Central memory CD4-positive, alpha-beta T cell (primary cell): ENCODE measurements around the gene CCDC30.
"Not testable (repeated sequence)": the region's sequence is repeated elsewhere in the genome, so short reads cannot be mapped to it uniquely, and the experiment has no call there.

ENCODE experiments used
- DNase-seq: peaks from one replicate; pipeline ENCODE4 v3.0.0; 2022

The CCDC30 gene

GRCh38 chr1:42453386-42453785, 9.7 kb upstream of the CCDC30 start:
- no peak for DNase-seq

- no peak for DNase-seq
Measured at GRCh38 chr1:42454403-42454802, 8.7 kb upstream of the CCDC30 start.

DNA sequence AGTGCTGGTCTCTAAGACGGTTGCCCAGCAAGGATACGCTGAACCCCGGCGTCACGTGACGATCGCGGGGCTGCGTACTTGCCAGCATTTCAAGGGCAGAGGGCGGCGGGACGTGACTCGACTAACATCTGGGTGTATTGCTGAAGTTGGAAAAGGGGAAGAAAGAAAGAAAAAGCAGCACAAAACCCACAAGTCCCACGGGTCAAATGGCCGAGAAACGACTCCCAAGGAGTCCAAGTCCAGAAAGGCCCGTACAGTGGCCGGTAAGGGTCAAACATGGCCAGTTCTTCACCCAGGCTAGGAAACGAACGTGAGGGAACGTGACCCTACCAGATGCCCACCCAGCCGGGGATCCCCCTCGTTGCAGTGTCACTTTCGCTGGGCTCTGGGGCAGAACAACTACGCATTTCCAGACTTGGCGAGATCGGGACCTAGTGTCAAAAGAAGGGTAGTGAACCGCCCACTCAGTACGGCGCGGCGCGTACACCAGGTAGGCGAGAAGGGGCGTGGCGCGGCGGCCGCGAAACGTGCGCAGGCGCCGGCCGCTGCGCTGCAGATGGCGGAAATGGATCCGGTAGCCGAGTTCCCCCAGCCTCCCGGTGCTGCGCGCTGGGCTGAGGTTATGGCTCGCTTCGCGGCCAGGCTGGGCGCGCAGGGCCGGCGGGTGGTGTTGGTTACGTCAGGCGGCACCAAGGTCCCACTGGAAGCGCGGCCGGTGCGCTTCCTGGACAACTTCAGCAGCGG, 6.9 kb upstream of the CCDC30 start, which contains the start of the genes PPCS and ZMYND12:
Gene PPCS (plus strand): TSS at position 534 of the 744 bp plus-strand sequence. CDS start 23 bp downstream, at position 557.
Gene ZMYND12 (minus strand): TSS at position 13 of the 744 bp plus-strand sequence. CDS start 25 bp downstream, outside the sequence.
- peak; percentile 93 for DNase-seq

- DNase-seq: no peak
Measured at GRCh38 chr1:42456754-42457089, 6.4 kb upstream of the CCDC30 start.

DNA sequence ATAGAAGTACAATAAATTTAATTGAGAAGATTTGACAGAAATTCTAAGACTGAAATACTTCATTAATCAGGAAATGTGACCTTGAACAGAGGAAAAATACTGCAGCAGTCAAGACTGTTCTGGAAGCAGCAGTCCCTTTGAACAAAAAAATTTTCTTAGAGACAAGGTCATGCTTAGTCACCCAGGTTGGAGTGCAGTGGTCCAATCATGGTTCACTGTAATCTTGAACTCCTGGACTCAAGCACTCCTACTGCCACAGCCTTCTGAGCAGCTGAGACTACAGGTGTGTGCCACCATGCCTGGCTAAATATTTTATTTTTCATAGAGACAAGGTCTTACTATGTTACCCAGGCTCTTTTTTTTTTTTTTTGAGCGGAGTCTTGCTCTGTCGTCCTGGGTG, 1.9 kb upstream of the CCDC30 start:
- DNase-seq: no peak

DNA sequence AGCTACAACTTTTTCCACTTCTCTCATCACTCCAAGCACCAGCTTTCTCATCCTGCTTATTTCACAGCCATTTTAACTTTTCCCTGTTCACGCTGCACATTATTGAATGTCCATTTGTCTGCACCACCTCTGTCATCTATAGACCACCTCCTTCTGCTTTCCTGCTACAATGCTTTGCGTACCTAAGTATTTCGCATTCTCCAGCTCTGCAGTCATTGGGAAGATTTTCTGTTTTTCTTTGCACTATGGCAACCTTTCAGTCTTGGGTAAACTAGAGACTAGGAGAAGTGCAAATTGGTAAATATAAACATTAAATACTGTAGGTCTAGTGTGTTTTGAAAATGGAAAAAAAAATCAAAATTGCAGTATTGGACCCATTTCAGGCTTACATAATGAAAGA, 835 bp downstream of the CCDC30 start:
- no peak for DNase-seq

DNA sequence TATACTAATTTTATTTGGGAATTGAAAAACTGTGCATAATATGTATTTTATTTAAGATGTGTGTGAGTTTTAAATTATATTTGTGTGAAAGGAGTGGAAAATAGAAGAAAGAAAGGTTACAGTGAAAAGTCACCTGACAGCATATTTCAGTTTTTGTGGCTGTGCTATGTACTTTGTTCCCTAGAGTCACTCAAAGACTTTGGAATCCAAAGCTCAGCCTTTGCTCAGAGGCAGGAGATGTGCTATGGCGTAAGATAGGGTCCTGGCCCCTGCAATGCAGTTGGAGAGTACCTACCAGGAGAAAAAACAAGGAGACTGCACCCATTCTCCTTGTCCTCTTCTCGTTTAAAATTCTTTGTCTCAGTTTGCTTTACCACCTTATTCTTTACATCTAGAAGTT, 2.9 kb downstream of the CCDC30 start:
- no peak for DNase-seq

- DNase-seq: no peak
Measured at GRCh38 chr1:42469727-42470126, 6.6 kb downstream of the CCDC30 start.

DNA sequence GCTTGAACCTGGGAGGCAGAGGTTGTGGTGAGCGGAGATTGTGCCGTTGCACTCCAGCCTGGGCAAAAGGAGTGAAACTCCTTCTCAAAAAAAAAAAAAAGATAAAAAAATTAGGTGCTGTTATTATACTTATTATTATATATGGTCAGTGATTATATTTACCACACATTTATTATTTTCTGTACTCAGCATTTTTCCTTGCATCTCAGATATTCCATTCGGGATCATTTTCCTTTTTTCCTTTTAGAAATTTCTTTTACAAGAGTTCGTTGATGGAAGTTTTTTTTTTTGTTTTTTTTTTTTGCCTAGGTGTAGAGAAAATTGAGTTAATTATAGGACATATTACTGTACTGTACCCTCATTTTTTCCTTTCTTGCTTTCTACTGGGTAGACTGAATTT, 13.5 kb downstream of the CCDC30 start:
- DNase-seq: no peak

DNA sequence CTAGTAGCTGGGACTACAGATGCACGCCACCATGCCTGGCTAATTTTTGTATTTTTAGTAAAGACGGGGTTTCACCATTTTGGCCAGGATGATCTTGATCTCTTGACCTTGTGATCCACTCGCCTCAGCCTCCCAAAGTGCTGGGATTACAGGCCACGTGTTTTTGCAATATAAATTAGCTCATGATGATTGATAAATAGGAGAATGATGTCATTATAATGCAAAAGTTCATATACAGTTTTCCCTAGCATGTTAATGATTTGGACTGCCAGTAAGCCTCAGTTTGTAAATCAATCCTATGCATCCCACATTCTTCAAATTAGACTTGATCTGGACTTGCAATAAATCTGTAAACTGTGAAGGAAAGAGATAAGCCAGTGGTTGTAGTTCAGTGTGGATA, 14.3 kb downstream of the CCDC30 start:
- DNase-seq: not testable (repeated sequence)

GRCh38 chr1:42477775-42478174, 14.7 kb downstream of the CCDC30 start:
- DNase-seq: no peak

GRCh38 chr1:42479621-42480020, 16.5 kb downstream of the CCDC30 start:
- no peak for DNase-seq

GRCh38 chr1:42480921-42481320, 17.8 kb downstream of the CCDC30 start:
- no peak for DNase-seq

- no peak for DNase-seq
Measured at GRCh38 chr1:42482635-42483153, 19.6 kb downstream of the CCDC30 start.

GRCh38 chr1:42484382-42484781, 21.3 kb downstream of the CCDC30 start:
- DNase-seq: no peak

- no peak for DNase-seq
Measured at GRCh38 chr1:42490237-42490636, 27.2 kb downstream of the CCDC30 start.

DNA sequence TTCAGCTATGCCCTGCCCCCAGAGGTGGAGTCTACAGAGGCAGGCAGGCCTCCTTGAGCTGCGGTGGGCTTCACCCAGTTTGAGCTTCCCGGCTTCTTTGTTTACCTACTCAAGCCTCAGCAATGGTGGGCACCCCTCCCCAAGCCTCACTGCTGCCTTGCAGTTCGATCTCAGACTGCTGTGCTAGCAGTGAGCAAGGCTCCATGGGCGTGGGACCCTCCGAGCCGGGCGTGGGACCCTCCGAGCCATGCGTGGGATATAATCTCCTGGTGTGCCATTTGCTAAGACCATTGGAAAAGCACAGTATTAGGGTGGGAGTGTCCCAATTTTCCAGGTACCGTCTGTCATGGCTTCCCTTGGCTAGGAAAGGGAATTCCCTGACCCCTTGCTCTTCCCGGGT, 38.9 kb downstream of the CCDC30 start:
- not testable (repeated sequence) for DNase-seq

GRCh38 chr1:42504535-42505128, 41.5 kb downstream of the CCDC30 start:
- no peak for DNase-seq

- DNase-seq: no peak
Measured at GRCh38 chr1:42506576-42506975, 43.5 kb downstream of the CCDC30 start.

DNA sequence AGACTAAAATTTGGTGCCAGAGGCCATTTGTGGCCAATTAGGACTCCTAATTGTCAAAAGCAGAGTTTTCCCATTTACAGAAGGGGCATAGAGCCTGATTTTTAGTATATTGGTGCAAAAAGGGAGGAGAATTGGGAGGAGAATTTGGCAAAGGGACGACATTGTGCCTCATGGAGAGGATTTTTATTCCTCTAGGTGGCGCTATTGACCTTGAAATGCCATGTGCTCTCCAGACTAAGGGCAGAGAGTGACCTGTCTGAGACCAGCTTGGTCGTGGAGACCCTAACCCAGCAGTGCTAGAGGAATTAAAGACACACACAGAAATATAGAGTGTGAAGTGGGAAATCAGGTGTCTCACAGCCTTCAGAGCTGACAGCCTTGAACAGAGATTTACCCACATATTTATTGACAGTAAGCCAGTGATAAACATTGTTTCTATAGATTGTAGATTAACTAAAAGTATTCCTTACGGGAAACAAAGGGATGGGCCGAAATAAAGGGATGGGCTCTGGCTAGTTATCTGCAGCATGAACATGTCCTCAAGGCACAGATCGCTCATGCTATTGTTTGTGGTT, 48.6 kb downstream of the CCDC30 start:
- not testable (repeated sequence) for DNase-seq

DNA sequence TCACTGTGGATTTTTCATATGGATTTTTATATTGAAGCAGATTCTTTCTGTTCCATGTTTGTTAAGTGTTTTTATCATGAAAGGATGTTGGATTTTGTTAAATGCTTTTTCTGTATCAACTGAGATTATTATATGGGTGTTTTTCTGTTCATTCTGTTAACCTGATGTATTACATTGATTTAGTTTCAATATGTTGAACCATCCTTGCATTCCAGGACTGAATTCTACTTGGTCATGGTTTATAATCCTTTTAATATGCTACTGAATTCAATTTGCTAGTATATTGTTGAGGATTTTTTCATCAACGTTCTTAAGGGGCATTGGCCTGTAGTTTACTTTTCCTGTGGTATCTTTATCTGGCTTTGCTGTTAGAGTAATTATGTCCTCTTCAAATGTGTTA, 55.8 kb downstream of the CCDC30 start:
- no peak for DNase-seq

DNA sequence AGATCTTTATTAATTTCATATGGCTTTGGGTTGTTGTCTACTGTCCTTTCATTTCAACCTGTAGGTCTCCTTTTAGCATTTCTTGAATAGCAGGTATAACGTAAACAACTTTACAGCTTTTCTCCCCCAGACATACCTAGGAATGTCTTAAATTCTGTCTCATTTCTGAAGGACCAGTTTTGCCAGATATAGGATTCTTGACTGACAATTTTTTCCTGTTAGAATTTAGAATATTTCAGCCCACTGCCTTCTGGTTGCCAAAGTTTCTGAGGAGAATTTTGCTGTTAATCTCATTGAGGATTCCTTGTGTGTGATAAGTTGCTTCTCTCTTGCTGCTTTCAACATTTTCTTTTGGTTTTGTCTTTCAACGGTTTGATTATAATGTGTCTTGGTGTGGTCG, 60.1 kb downstream of the CCDC30 start:
- DNase-seq: no peak

DNA sequence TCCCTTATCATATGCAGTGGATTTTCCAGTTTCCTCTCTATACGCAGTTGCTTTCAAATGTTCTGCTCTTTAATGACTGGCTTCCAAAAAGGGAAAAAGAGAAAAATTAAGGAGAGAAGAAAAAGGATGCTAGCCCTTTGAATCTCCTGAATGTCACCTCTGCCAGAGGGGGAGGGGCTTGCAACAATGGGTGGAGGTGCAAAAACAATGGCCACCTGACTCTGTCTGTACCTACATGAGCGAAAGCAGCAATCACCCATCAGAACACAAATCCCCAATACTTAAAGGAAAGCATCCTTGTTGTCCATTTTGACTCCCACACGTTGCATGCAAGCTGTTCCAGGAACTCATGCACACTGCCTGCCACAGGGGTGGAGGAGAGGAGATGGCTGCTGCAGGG, 61.2 kb downstream of the CCDC30 start:
- no peak for DNase-seq

DNA sequence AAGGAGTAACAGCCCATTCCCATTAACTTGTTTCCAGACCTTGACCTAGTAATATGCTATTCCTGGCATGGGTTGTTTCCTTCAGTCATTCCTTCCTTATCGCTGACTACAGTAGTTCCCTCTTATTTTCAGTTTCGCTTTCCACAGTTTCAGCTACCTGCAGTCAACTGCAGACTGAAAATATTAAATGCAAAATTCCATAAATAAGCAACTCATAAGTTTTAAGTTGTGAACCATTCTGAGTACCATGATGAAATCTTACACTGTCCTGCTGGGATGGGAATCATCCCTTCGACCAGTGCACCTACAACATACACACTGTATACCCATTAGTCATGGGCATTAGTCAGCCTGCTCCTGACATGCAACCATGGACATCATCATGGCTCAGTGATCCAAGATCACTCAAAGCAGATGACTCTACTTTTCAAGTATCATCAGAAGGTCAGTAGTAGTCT, 66.7 kb downstream of the CCDC30 start:
- peak; percentile 3 for DNase-seq
